Cortex of kidney (tissue), 1 donor: ENCODE measurements around the gene RNU1-4.
"Not testable (repeated sequence)": the region's sequence is repeated elsewhere in the genome, so short reads cannot be mapped to it uniquely, and the experiment has no call there.

Experiments used
- DNase-seq: peaks from one replicate; lab custom pipeline; 2025; lab: John Stamatoyannopoulos, UW

Gene RNU1-4

DNA sequence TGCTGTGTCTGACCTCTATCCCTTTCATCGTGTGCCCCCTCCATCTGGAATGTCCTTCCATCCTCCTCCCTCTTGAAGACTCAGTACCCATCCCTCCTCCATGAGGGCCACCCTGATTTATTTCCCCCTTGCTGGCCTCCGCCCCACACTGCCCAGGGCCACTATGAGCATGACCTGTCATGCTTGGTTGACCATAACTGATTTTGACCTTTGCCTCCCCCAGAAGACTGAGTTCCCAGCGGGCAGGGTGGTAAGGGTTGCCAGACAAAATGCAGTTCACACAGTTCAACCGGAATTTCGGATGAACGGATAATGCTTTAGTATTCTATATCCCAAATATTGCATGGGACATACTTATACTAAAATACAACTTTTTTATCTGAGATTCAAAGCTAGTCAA is 31.6 kb upstream of the RNU1-4 start:
- not testable (repeated sequence) for DNase-seq

DNA sequence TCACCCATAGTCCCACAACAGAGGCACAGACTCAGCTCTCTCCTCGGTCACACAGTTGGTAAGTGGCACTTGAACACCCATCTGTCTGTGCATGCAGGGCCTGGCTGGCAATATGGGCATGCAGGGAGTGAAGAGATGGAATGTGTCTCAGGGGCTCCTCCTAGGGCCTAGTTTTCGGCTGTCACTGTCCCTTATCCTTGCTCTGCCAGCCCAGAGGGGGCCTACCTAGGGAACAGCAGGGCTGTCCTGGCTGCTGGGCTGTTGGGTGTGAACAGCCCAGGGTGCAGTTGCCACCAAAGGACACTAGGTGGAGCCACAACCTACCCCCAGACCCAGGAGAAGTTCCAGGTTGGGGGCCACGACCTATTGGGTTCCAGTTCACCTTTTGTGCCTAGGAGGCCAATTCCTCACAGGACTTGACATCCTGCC is 30.6 kb upstream of the RNU1-4 start:
- not testable (repeated sequence) for DNase-seq

GRCh38 chr1:16710618-16711017 is 29.7 kb upstream of the RNU1-4 start:
- not testable (repeated sequence) for DNase-seq

DNA sequence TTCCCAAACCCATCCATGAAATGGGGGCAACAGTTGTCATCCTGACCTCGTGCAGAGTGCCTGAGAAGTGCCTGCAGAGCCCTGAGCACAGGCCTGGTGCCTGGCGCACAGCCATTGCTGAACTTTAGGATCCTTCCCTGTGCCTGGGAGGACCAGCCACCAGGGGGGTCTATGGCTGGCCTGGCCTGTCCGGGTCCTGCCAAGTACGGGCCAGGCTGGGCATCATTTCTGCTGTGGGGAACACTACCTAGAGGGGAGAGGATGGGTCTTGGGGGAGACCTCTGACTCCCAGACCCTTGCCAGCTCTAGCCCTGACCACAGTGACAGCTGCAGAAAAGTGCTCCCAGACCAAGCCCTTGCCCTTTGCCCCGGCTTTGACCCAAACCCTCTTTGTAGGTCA is 28.2 kb upstream of the RNU1-4 start:
- DNase-seq: not testable (repeated sequence)

- not testable (repeated sequence) for DNase-seq
These were observed 27.7 kb upstream of the RNU1-4 start for GRCh38 chr1:16712582-16712981.

- not testable (repeated sequence) for DNase-seq
These were observed 27.3 kb upstream of the RNU1-4 start for GRCh38 chr1:16712984-16713383.

GRCh38 chr1:16713480-16713879 is 26.8 kb upstream of the RNU1-4 start:
- not testable (repeated sequence) for DNase-seq

DNA sequence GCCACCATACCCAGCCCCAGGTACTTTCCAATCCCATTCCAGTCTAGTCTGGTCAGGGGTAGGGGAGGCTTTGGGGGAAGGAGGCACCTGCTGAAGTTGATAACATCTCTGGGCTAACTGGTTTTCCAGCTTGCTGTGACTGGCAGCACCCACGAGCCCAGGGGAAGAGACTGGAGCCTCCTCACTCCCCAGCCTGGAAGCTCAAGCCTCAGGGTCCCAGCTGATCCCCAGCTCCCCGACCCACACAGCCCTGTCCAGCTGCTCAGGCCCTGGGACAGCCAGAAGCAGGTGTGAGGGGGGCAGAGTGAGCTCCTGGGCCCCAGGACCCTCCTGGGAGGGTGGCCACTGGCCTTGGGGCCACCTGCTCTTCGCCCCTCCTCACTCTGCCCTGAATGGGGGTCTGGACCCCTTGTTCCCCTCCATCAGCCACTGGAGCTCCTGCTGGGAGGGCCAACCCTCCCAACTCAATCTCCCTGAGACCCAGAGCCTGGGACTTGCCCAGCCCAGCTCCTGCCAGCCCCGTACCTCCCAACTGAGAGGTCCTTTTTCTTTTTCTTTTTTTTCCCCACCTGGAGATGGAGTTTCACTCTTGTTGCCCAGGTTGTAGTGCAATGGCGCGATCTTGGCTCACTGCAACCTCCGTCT is 23.5 kb upstream of the RNU1-4 start:
- no peak for DNase-seq

- DNase-seq: no peak
These were observed 22.8 kb upstream of the RNU1-4 start for GRCh38 chr1:16717336-16718098.

GRCh38 chr1:16718099-16718907 is 22.0 kb upstream of the RNU1-4 start:
- not testable (repeated sequence) for DNase-seq

- DNase-seq: no peak
These were observed 21.3 kb upstream of the RNU1-4 start for GRCh38 chr1:16718908-16719533.

DNA sequence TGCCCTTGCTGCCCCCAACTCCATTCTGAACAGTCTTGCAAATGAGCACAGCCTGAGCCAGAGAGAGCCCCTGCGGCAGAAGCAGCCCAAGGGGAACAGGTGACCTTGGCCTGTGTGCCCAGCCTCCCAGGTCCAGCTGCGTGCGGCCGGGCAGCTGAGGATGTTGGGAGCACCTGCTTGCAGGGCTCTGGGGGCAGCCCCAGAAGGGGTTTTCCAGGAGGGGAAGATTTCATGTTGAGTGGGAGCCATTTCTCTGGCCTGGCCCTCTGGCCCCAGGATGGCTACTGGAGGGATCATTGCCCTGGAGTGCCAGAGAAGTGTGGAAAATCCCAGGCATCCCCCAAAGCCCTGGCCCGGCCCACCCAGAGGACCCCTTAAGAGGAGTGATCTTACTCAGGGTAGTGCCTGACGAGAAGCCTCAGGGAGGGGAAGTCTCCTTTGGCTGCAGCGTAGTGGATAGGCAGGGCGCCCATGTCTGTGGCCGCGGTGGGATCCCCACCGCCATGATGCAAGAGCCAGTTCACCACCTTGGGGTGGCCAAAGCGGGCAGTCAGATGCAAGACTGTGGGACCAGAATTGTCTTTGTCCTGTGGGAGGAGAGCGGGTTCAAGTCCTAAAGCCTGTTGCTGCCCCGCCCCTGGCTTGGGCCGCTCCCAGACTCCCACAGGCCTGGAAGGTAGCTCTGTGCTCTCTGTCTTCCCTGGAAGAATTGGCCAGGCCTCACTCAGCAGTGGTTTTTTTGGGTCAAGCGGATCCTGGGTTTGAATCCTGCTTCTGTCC is 20.6 kb upstream of the RNU1-4 start:
- no peak for DNase-seq

DNA sequence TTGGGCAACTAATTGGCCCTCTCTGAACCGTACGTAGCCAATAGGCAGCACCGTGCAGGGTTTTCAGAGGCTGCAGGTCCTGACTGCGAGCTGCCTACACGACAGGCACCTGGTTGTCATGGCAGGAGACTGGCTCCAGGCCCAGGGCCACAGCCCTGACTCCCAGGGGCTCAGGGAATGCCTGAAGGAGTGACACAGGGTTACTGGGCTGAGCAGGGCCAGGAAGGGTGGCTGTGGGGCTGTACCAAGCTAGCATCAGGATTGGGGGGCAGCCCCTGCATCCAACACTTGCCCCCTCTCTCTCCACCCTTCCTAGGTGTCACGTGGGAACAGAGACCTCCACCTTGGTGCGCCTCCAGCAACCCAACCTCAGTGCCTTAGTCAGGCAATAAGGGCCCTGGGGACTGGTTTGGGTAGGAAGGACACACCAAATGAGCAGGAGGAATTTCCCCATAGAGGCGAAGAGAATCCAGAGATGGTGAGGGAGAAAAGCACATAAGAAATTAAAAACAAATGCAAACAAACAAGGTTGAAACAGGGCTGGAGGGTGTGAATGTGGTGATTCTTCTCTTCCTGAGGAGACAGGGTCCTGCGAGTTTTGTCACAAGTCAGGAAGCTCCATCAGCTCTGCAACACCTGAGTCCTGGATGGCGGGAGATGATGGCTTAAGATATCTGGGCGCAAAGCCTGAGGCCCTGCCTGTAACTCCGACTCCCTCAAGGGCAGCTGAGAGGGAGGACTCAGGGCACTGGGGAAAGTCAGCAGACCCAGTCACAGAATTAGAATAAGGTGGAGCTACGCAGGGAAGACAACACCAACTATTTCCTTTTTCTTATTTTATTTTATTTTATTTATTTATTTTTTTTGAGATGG is 19.7 kb upstream of the RNU1-4 start:
- DNase-seq: no peak

- DNase-seq: no peak
These were observed 18.3 kb upstream of the RNU1-4 start for GRCh38 chr1:16721871-16722641.

DNA sequence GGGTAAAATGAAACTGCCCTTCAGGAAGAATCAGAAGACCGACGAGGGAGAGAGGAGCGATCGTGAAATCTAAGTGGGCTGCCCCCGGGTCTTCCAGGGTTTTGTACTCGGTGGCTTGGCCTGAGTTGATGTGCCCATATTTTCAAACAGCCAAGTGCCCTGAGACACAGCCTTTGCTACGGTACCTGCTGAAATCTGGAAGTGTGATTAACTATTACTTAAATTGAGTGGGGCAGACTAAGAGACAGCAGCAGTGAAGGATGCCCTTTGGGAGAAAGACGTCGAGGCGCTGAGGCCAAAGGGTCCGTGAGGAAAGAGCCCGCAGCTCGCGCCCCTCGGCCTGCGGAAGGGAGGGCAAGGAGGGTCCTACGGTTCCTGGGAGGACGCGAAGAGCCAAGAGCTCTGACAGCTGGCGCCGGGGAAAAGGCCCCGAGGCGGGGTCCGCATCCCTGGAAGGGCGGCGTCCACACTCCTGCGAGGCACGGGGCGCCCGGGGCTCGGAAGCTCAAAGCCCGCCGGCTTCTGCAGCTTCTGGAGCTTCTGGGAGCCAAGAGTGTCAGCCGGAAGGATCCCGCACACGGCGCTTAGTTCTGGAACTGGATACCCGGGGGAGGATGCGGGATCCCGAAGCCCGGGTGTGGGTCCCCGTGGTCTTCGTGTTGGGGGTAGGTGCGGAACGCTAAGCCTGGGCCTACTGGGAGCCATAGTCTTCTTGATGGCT is 15.4 kb upstream of the RNU1-4 start:
- DNase-seq: no peak

DNA sequence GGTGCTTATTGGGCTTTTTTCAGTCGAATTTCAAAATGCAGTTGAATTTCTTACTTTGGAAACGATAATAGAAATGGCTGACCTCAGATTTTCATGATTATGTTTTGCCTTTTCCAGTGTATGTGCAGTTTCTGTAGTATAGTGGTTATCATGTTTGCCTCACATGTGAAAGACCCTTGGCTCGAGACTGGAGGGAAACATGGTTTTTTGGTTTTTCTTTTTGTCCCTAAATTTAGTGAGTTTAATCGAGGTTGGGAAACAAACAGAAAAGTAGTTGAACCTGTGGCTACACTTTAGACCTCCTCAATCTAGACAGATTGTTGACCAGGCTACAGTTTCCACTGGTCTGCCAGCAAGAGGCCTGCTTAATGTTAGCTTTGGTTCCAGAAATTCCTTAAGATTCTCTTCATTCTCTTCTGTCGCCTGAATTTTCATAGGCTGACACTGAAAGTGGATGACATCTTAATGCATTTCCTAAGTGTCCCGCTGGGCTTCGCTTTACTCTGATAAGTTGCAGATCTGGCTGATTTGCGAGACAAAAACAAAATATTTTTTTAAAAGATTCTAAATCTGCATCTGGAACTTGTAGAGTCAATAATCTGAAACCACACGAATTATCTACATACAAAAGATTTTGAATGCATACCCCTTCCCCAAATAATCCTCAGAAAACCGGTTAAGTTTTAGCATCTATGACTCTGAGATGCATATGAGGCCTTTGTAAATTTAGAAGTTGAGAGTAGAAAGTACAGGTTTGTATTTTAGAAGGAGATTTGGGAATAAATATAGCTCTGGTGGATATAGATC is 14.7 kb upstream of the RNU1-4 start:
- DNase-seq: not testable (repeated sequence)

- DNase-seq: no peak
These were observed 12.9 kb upstream of the RNU1-4 start for GRCh38 chr1:16727190-16728111.
